GOT3 (cell line): ENCODE results near the gene TEX29.

ENCODE experiments used
- DNase-seq: peaks from one replicate; lab custom pipeline; 2025; ENCODE audit warnings: mixed read lengths; lab: John Stamatoyannopoulos, UW

TEX29 gene

DNA sequence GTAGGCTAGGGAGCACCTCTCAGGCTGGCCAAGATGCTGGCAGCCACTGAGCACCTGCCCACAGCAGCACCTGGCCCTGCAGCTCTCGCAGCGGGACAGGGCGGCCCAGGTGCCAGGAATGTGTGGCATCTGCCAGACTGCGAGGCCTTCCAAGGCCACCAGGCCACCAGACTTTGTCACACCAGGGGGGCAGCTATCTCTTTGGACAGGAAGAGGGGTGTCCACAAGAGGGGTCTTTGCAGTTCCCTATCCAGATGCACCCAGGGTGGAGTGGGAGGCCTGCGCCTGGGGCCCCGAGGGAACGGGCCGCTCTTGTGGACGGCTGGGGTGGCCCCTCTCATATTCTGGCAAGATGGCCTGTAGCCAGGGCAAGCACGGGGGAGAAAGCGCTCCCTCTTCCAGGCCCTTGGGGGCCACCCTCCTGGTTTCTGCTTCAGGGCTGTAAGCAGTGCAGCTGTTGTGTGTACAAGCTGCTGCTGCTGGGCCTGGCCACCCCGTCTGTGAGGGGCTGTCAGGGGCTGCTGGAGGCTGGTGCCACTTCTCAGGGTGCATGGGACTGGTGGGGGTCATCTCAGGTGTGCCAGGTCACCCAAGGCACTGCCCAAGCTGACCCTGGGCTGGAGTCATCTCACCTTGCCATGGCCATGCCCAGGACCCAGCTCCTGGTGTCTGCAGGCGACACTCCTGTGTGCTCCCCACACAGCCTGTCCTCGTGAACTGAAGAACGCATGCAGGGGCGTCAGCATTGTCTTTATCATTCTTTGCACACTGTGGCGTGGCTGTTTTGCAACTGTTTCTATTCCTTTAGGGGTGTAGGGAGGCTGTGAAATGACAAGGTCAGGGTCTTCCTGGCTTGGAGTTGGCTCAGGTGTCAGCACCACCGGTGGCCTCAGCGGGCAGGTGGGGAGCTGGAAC lies 1.8 kb downstream of the TEX29 start:
- DNase-seq = no peak

- DNase-seq = no peak
Observed at GRCh38 chr13:111322916-111323331, 2.5 kb downstream of the TEX29 start.

DNA sequence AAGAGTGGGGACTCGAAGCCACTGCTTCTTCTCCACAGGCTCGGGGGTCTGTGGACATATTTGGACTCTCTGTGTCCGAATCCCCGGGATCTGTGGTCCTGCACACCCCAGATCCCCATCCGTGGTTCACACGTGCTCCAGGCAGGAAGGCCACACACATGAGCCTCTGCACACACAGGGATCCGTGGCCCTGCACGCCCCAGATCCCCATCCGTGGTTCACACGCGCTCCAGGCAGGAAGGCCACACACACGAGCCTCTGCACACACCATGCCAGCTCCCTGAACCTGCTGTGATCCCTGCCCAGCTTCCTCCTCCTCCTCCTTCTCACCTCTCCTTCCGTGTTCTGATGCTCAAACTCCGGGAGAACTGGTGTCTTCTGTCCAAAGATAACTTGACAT lies 3.1 kb downstream of the TEX29 start:
- DNase-seq = no peak

GRCh38 chr13:111323950-111324651 lies 3.7 kb downstream of the TEX29 start:
- DNase-seq = no peak

- no peak for DNase-seq
Observed at GRCh38 chr13:111324736-111325135, 4.3 kb downstream of the TEX29 start.

DNA sequence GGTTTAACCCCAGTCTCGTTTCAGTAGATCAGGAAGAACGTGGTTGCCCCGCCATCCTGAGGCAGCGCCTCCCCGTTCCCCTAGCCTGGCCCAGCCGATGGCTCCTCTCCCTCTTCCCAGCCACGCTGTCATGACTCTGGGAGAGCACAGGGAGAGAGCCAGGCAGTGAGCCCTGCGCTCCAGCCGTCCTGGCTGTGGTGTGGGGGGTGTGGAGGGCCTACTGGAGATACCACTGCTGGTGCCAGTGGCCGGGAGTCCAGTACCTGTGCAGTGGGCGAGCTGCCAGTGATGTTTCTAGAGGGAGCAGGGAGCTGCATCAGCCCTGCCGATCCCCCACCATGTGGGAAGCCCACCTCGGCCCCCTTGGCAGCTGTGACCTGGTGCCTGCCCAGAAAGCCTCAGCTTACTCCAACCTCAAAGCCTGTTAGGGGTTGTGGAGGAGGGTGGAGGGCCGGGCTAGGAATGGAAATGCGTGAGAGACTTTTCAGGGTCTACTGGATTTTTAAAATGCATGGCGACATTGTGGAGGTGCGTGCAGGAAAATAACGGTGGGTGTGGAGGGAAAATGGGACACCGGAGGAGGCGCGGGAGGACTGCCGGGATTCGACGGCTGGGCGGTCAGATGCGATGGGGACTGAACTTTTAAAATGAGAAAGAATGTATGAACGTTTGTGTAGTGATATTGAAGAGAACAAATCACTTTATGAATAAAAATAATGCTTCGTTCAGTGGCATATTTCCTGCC lies 4.9 kb downstream of the TEX29 start:
- no peak for DNase-seq

- no peak for DNase-seq
Observed at GRCh38 chr13:111325941-111326620, 5.6 kb downstream of the TEX29 start.

DNA sequence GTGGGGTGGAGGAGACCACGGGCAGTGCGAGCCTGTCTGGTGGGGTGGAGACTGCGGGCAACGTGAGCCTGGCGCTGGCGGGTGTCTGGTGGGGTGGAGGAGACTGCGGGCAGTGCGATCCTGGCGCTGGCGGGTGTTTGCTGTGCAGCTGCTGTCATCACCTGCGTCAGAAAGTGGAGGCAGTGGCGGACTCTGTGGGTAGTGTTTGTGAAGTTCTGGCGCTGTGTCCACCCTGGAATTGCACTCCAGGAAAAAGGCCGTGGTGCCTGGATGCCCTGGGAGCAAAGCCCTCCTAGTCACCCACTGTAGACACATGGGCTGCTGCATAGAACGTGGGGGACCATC lies 6.2 kb downstream of the TEX29 start:
- DNase-seq = no peak

- no peak for DNase-seq
Observed at GRCh38 chr13:111326981-111327642, 6.7 kb downstream of the TEX29 start.

DNA sequence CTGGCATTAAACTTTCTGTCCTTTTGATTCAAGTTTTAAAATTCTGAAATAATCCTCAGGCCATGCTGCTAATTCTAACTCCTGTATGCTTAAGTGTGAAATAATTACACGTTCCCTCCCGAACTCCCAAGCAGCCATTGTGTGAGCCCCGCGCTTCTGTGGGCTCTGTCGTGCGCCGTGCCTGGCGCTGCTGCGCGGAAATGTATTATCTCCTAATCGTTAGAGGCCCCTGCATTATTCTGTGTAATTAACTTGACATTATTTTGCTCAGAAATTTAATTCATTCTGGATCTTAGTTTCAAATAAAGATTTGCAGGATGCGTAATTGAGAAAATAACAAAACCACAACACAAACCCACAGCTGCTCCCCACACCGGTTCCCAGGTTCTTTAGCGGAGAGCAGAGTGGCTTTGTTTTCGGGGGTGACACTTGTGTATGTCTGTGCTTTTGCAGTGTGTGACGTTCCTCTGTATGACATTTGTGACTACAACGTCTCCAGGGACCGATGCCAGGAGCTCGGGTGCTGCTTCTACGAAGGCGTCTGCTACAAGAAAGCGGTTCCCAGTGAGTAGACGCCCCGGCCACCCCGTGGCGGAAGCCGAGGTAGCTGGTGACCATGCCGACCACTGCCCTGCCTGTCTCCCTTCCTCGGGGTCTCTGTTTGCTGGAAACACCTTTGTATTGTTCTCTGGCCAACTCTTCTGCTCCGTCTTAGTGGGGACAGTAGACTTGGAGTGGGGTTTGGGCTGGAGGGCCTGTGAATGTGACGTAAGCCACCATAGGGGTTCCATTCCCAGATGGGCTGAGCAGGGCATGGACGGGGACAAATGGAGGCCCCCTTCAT lies 7.5 kb downstream of the TEX29 start:
- no peak for DNase-seq

- no peak for DNase-seq
Observed at GRCh38 chr13:111328574-111329410, 8.3 kb downstream of the TEX29 start.

- no peak for DNase-seq
Observed at GRCh38 chr13:111329641-111330040, 9.2 kb downstream of the TEX29 start.

DNA sequence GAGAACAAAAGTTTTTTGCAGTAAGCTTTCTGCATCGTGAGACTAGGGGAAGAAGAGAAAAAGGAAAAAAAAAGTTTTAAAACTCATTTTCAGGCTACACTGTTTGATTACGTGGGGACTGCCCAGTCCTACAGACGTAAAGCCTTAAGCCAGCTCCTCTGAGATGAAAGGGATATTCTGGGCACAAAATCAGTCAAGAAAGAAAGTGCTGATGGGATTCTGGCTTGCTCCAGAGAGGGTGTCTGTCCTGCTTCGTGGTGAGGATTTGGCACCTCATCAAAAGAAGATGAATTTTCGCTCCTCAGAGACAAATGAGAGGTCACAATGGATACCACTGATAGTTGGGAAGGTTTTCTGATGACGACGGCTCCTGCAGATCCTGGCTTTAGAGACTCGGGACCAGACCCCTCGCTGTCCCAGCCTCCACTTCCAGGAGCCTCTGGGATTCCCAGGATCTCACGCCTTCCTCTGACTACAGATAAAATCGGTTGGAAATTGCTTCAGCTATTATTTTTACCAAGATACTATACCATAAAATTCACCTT lies 9.7 kb downstream of the TEX29 start:
- no peak for DNase-seq

- no peak for DNase-seq
Observed at GRCh38 chr13:111335298-111335697, 14.9 kb downstream of the TEX29 start.

- DNase-seq = no peak
Observed at GRCh38 chr13:111336666-111337065, 16.2 kb downstream of the TEX29 start.

- no peak for DNase-seq
Observed at GRCh38 chr13:111337206-111337605, 16.8 kb downstream of the TEX29 start.

GRCh38 chr13:111337741-111338140 lies 17.3 kb downstream of the TEX29 start:
- DNase-seq = no peak

DNA sequence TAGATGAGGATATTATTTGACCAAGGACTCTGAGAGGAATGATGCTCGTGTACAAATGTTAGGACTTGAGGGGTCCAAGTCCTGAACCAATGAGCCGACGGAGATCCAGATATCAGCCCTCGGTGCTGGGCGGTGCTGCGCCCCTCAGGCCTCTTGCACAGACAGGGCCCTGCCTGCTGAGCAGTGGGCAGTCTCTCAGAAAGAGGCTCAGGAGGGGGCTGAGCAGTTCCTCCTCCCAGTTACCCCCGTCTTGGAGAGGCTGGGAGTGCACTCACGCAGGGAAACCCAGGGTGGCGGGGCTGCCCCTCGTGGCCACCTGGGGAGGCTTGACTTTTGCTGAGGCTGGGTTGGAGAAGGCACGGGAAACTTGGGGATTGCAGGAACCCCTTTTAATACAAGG lies 18.4 kb downstream of the TEX29 start:
- no peak for DNase-seq

GRCh38 chr13:111339366-111340143 lies 19.1 kb downstream of the TEX29 start:
- no peak for DNase-seq
